ENCODE data around the gene ARRDC4. TPM values are rescaled to one million over a fixed set of nuclear protein-coding genes. Genes with fewer than 3 reads are reported as not detected.

ARRDC4 gene
- total and polyA plus RNA-seq, 9 of the 15 experiments (the other 6 are each of a cell fraction or from before 2014, with no cell fraction given) = 4.3 to 16.1 (median 14.4) TPM

GRCh38 chr15:97921296-97921865, 39.1 kb upstream of the ARRDC4 start:
- FAIRE-seq (no peak), DNase-seq (ENCODE audit: extremely low read depth in 1 of 4, low spot score in 3 of 4) (no peak), ATAC-seq (no peak)
- no TSS peak for BruUV-seq (replicated peaks)
- H2AFZ ChIP-seq (ENCODE audit: low read depth, low read length) = no peak overlapping the region
- H3K9ac ChIP-seq (ENCODE audit: insufficient read depth in 1 of 2, low read depth in 2 of 2, low read length in 2 of 2) = no peak overlapping the region
- no peaks in the 10 kb centered on the region for H4K20me1 ChIP-seq (replicated peaks; ENCODE audit: control insufficient read depth, insufficient read depth, low read length)
- no peaks in the 10 kb centered on the region for H3K9me3 ChIP-seq (replicated peaks; ENCODE audit: control insufficient read depth, insufficient read depth, low read depth, low read length)
- H3K27me3 ChIP-seq (ENCODE audit: control insufficient read depth in 2 of 2, insufficient read depth in 2 of 2, low read length in 2 of 2) = no peaks in the 10 kb centered on the region
- WGBS (ENCODE audit: insufficient coverage, low coverage, missing lambda C conversion rate) = 0% methylated on average over 4 of the region's 4 CpGs
- no peak overlapping the region for H3K4me3 ChIP-seq
- no peaks in the 10 kb centered on the region for H3K36me3 ChIP-seq (ENCODE audit: control insufficient read depth, insufficient read depth, low read length)
- no peaks in the 10 kb centered on the region for H3K79me2 ChIP-seq (ENCODE audit: control insufficient read depth, insufficient read depth, low read length)
- no peaks in the 10 kb centered on the region for H3K9me1 ChIP-seq (ENCODE audit: control insufficient read depth, insufficient read depth, low read length)
- H3K4me1 ChIP-seq (replicated peaks in 1 of 2; ENCODE audit: control insufficient read depth in 2 of 2, insufficient read depth in 2 of 2, low read length in 2 of 2) = no peaks in the 10 kb centered on the region
- no peak overlapping the region for H3K4me2 ChIP-seq (ENCODE audit: insufficient read depth, low read length)
- no peak overlapping the region for H3K27ac ChIP-seq (ENCODE audit: extremely low read depth, low read depth, low read length)
- in situ Hi-C loops (cut with MboI) = loop anchor here (25.0 kb wide), 1 partner anchor 366 kb away; no protein-coding TSS in a partner anchor
- ChIA-PET CTCF (ENCODE audit: low intra/inter-chr PET ratio) (no interaction called here), POLR2A (no interaction called here)
- TF ChIP-seq ELF1 (tag; IDR thresholded peaks at IDR 0.05) (no peak), HLTF (IDR thresholded peaks at IDR 0.05) (no peak), ZNF830 (CRISPR knock-in tag; IDR thresholded peaks at IDR 0.05) (no peak), ZNF224 (CRISPR knock-in tag; IDR thresholded peaks at IDR 0.05) (no peak), ARNT (IDR thresholded peaks at IDR 0.05) (no peak)
- intact Hi-C loops (cut with micrococcal nuclease) = no loop called here

- Histone ChIP-seq H3K36me3 (ENCODE audit: control insufficient read depth, insufficient read depth, low read length) (no peaks in the 10 kb centered on the region), H4K20me1 (replicated peaks; ENCODE audit: control insufficient read depth, insufficient read depth, low read length) (no peaks in the 10 kb centered on the region), H3K9me1 (ENCODE audit: control insufficient read depth, insufficient read depth, low read length) (no peaks in the 10 kb centered on the region), H3K4me1 (replicated peaks in 1 of 2; ENCODE audit: control insufficient read depth in 2 of 2, insufficient read depth in 2 of 2, low read length in 2 of 2) (no peaks in the 10 kb centered on the region), H3K4me3 (no peak overlapping the region), H3K9ac (ENCODE audit: insufficient read depth in 1 of 2, low read depth in 2 of 2, low read length in 2 of 2) (no peak overlapping the region), H3K4me2 (ENCODE audit: insufficient read depth, low read length) (no peak overlapping the region), H3K9me3 (replicated peaks; ENCODE audit: control insufficient read depth, insufficient read depth, low read depth, low read length) (no peaks in the 10 kb centered on the region), H3K27me3 (ENCODE audit: control insufficient read depth in 2 of 2, insufficient read depth in 2 of 2, low read length in 2 of 2) (no peaks in the 10 kb centered on the region), H3K27ac (ENCODE audit: extremely low read depth, low read depth, low read length) (no peak overlapping the region), H2AFZ (ENCODE audit: low read depth, low read length) (no peak overlapping the region), H3K79me2 (ENCODE audit: control insufficient read depth, insufficient read depth, low read length) (no peaks in the 10 kb centered on the region)
- POLR2A ChIA-PET = interaction anchor here (1.2 kb wide), 1 partner anchor 15 kb away, joined by 3 read pairs; no protein-coding TSS in a partner anchor
- no peak for ATAC-seq
- intact Hi-C loops (cut with micrococcal nuclease) = no loop called here
- WGBS (ENCODE audit: insufficient coverage, low coverage, missing lambda C conversion rate) = 3% methylated on average over 6 of the region's 6 CpGs
- BruUV-seq (replicated peaks) = no TSS peak
- CTCF ChIA-PET (ENCODE audit: low intra/inter-chr PET ratio) = no interaction called here
- FAIRE-seq = no peak
- in situ Hi-C loops (cut with MboI) = no loop called here
- DNase-seq (ENCODE audit: extremely low read depth in 1 of 4, low spot score in 3 of 4) = no peak
- TF ChIP-seq MXD1 (CRISPR knock-in tag; IDR thresholded peaks at IDR 0.05; ENCODE audit: borderline replicate concordance, poor library complexity, severe bottlenecking) = no peak
- no peak for TF ChIP-seq TSHZ1 (CRISPR knock-in tag; IDR thresholded peaks at IDR 0.05)
- no peak for TF ChIP-seq MNT (conservative IDR thresholded peaks at IDR 0.05)
- TF ChIP-seq ZNF311 (CRISPR knock-in tag; IDR thresholded peaks at IDR 0.05) = no peak
Observed at GRCh38 chr15:97929456-97930229, 30.9 kb upstream of the ARRDC4 start.
